HG03520 (cell line): Measurements from ENCODE around the gene TM4SF20.

Experiments used
- ATAC-seq: cut with Tn5 transposase; IDR thresholded peaks from one replicate; pipeline ENCODE4 v1.9.1; 2021; ENCODE audit warnings: mild to moderate bottlenecking, moderate library complexity; ENCODE audit not compliant: unreplicated experiment

Gene TM4SF20

GRCh38 chr2:227379095-227379494 is at the start of gene TM4SF20:
TSS of gene TM4SF20 (minus strand) at chr2:227379306. CDS start at chr2:227379268, 38 bp downstream.
- ATAC-seq, result no peak

GRCh38 chr2:227428731-227429285 is 49.7 kb upstream of the TM4SF20 start:
- no peak for ATAC-seq

GRCh38 chr2:227423656-227424499 is 44.8 kb upstream of the TM4SF20 start:
- ATAC-seq, result no peak

GRCh38 chr2:227420087-227421052 is 41.3 kb upstream of the TM4SF20 start:
- ATAC-seq, result no peak

- ATAC-seq, result no peak
Observed at GRCh38 chr2:227416701-227417100, 37.6 kb upstream of the TM4SF20 start.

GRCh38 chr2:227415538-227416424 is 36.7 kb upstream of the TM4SF20 start:
- ATAC-seq, result no peak

- no peak for ATAC-seq
Observed at GRCh38 chr2:227414846-227415245, 35.7 kb upstream of the TM4SF20 start.

- no peak for ATAC-seq
Observed at GRCh38 chr2:227413371-227413770, 34.3 kb upstream of the TM4SF20 start.

- no peak for ATAC-seq
Observed at GRCh38 chr2:227412877-227413276, 33.8 kb upstream of the TM4SF20 start.

- no peak for ATAC-seq
Observed at GRCh38 chr2:227411990-227412350, 32.9 kb upstream of the TM4SF20 start.

- ATAC-seq, result peak; percentile 64
Observed at GRCh38 chr2:227411320-227411989, 32.3 kb upstream of the TM4SF20 start.

GRCh38 chr2:227410191-227410590 is 31.1 kb upstream of the TM4SF20 start:
- no peak for ATAC-seq

GRCh38 chr2:227407591-227408151 is 28.6 kb upstream of the TM4SF20 start:
- ATAC-seq, result no peak

GRCh38 chr2:227406177-227407031 is 27.3 kb upstream of the TM4SF20 start:
- ATAC-seq, result peak; percentile 33

GRCh38 chr2:227404585-227405271 is 25.6 kb upstream of the TM4SF20 start:
- ATAC-seq, result no peak

GRCh38 chr2:227402959-227403358 is 23.9 kb upstream of the TM4SF20 start:
- ATAC-seq, result no peak

GRCh38 chr2:227402321-227402720 is 23.2 kb upstream of the TM4SF20 start:
- no peak for ATAC-seq

- ATAC-seq, result no peak
Observed at GRCh38 chr2:227401550-227401949, 22.4 kb upstream of the TM4SF20 start.
